NCI-H1092 (cell line): ENCODE measurements around the gene CARMIL1.

ENCODE experiments used
- DNase-seq: peaks from one replicate; lab custom pipeline; 2025; lab: John Stamatoyannopoulos, UW

The CARMIL1 gene

DNA sequence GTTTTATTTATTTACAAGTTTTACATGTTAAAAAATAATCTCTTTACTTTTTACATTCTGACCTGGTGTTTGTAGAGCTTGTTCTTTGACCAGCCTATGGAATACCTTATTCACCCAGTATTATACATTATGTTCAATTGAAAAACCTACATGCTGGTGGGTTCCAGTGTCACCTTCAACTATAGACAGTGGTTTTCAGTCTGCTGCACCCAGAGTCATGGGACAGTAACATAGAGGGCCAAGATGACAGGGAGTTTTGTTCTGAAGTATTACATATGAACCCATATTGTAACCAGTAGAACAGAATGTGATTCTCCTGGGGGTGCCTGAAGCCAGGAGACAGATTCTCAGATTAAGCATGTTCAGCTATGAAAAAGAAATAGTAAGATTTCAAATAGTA lies 233.4 kb downstream of the CARMIL1 start:
- no peak for DNase-seq

DNA sequence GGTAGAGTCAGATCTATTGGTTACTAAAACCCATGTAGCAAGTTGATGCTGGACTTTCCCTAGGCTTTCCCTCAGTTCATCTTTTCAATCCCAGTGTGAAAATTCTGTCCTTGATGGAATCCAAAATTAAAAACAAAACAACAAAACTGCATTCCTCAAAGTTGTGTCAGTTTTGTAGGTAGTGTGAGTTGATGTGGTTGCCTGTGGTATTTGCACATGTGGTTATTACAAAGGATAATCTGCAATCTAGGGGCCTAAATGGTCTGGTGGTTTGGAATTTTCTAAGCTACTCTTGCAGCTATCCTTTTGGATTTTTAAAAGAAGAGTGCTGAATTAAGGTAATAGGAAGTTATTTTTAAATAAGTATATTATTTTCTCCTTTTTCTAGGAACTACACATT lies 240.7 kb downstream of the CARMIL1 start:
- no peak for DNase-seq

DNA sequence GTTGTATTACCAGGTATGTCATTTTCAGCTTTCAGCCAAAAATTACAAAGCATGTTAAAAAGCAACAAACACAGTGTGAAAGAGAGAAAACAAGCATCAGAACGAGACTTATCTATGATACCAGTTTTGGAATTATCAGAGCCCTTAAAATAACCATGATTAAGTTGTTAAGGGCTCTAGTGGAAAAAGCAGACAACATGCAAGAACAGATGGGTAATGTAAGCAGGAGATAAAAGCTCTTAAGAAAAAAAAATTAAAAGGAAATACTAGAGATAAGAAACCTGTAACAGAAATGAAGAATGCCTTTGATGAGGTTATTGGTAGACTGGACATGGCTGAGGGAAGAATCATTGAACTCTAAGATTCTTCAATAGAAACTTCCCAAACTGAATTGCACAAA lies 245.4 kb downstream of the CARMIL1 start:
- no peak for DNase-seq

DNA sequence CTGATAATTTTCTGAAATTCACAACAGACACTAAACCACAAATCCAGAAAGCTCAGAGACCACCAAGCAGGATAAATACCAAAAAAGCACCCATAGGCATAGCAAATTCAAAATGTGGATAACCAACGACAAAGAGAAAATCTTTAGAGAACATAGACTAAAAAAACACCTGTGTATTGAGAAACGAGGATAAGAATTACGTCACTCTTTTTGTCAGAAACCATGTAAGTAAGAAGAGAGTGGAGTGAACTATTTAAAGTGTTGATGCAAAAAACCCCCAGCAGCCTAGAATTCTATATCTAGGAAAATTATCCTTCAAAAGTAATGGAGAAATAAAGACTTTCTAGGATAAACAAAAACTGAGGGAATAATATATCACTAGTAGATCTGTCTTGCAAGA lies 245.9 kb downstream of the CARMIL1 start:
- DNase-seq = no peak

DNA sequence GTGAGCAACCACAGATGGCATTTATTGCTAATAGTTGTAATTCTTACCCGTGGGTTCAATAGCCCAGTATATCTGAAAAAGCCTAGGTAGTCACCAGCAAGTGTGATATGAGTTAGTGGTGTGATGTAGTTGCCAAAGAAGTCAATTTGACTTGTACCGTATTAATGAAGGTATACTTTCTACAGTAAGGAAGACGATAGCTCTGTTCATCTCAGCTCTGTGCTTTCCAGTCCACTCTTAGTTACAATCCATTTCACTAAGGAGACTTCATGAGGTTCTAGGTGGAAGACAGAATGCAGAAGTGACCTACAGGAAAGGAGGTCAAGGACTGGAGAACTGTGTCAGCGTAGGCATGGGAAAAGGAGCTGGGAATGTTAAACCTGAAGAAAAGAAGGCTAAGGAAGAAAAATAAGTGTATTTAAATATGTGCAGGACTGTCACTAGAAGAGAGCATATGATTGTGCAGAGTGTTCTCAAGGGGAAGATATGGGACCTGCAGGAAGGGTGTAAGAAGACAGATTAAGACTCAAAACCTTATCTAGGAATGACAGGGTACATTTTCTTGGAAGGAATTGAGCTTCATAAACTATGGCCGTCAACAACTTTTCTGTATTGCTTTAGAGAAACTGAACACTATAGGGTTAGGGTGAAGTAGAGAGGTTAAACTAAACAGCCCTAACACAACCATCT lies 255.9 kb downstream of the CARMIL1 start:
- no peak for DNase-seq

DNA sequence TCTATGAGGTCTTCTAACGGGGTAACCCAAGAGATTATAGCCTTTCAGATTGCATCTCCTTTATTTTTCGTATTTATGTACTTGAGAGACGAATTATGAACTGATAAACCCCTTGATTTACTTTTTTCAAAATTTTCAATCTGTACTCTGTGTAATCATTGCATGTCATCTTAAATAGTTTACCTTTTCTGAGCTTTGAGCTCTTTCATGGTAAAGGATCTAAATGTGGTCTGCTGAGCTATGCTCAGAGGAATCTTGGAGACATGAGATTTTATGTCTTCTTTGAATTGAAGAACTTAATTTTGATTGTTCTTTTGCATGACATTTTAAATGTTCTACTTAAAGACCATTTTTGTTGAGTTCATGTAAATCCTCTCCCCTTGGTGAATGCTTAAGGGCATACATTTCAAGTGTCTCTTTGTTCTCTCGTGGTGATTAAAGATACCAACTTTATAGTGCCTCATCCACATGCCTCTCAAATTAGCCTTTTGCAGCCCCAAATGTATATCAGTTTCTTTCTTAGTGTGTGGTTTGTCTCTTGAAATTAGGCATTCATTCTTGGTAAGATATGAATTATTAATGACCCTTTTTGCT lies 256.6 kb downstream of the CARMIL1 start:
- no peak for DNase-seq

DNA sequence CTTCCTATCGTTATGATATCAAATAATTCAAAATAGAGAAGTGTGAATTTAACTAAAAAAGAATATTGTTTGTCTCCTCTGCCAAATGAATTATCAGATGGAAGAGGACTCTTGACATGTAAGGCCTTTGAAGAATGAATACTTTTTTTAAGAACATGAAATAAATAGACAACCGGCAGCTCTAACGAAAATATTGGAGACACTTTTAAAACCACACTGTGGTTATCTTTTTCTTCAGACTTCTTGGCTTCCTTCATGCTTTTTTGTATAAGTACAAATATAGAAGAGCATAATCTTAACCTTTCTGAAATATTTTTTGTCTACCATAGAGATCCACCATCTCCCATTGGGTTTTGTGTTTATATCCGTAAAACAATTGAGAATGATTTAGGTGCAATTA lies 257.6 kb downstream of the CARMIL1 start:
- no peak for DNase-seq

DNA sequence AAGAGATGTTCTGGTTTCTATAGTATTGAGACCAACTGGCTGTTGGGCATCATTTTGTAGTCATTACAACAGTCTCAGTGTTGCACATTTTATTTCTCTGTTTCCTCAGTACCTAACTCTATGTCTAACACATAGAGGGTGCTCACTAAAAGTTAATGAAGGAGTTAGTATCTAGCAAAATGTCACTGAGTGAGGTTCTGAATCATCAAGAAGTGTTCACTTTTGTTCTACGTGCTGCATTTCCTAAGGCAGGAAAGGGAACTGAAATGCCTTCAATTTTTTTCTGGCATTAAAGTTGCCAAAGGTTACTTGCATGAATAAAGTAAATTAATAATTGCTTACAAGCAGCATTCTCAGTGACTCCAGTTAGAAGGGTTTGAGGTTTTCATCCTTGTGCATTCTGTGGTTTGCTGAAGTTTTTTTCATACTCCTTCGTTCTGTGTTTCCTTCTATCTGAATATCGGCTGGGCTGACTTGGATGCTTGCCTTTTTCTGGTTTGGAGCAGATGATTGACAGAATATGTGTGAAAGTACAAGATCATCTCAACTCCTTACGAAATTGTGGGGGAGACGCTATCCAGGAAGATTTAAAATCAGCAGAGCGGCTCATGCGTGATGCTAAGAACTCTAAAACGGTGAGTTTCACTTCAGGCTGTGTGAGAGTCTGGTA lies 258.3 kb downstream of the CARMIL1 start:
- no peak for DNase-seq

DNA sequence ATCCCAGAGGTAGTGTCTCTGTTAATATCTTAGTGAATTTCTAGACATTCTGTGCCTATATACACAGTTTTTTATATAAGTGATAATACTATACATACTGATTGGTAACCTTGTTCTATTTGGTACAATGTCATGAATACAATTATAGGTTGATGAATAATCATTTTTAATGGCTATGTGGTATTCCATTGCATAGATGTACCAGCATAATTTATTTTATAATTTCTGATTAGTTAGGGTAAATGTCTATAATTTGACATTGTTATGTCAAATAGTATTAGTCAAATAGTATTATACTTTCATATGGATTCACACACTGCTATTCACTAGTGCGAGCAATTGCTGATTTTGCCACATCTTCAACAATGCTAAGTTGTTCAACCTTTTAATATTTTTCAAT lies 262.1 kb downstream of the CARMIL1 start:
- DNase-seq = no peak

DNA sequence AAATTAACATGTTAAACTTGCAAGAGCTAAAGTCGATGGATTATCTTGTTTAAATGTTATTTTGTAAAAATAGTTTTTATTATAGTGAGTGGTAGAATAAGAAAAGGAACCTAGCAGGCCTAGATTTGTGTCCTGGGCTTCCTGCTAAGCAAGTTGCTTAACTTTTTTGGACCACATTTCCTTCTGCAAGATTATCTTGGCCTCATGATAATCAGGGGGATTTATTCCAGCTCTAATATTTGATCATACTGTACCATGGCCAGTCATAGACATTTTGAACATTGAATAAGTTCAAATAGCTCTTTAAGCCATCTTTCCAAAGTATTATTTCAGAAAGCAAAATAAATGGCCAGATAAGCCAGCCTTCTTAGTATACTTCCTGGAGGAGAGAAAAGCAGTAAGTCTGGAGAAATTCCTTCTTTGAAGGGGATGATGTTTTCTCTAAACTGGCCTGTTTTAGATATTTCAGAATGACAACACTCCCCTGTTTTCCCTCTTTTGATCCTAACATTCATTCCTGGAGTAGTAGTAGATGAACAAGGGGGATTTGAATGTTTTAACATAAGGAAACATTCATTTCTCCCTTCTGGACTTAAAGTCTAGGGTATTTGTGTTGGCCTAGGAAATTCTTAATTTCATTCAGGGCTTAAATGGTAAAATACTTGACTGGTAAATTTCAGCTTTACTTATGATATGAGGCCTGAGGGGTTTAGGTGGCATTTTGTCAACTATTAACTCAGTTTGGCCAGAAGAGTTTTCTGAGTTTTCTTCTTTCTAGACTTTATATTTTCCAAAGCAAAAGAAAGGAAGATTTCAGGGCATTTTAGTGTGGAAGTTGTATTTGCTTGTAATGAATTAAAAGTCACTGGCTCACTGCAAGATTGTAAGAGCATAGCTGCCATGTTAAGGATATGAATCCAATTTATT lies 264.1 kb downstream of the CARMIL1 start:
- no peak for DNase-seq

DNA sequence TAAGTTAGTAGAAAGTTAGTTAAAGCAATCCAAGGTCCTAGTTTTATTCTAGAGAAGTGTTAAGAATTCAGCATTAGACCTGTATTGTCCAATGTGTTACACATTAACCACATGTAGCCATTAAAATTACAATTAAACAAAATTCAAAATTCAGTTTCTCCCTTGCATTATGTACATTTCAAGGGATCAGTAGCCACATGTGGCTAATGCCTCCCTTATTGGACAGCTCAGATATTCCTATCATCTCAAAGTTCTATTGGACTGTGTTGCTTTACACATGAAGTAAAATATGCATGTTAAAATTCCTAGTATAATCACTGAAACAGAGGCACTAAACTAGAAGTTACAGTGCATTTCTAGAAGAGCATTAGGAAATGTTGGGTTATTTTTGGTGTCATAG lies 265.7 kb downstream of the CARMIL1 start:
- DNase-seq = no peak

DNA sequence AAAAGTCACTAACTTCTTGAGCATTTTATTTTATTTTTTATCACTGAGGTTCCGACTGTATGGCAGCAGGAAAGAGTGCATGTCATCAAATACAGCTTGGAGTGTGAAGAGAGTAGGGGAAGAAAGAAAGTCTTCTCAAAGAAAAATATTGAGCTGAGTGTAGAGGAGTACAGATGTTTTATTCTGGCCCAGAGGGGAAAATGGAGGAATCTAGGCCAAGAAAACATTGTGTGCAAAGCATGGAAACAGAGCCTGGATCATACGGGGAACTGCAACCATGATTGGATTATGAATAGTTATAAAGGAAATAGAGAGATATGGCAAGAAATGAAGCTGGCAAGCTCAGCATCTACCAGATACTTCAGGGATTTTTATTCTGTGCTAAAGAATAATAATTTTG lies 268.6 kb downstream of the CARMIL1 start:
- no peak for DNase-seq

DNA sequence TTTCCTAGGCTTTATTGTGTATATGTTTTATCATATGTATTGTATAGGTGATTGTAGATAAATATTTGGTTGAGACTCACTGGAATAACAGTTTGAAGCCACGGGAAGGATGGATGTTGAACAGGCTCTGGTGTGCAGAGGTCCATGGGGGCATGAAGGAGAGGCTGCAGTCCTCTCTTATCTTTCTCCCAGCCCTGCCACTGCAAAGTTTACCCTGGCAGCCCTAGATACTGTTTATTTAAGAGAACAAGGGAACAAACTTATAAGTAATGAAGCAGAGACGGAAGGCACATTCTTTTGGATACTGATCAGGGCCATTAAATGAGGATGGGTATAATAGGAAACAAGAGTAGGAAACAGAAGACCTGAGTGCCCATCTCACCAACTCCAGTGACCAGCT lies 269.3 kb downstream of the CARMIL1 start:
- DNase-seq = no peak

DNA sequence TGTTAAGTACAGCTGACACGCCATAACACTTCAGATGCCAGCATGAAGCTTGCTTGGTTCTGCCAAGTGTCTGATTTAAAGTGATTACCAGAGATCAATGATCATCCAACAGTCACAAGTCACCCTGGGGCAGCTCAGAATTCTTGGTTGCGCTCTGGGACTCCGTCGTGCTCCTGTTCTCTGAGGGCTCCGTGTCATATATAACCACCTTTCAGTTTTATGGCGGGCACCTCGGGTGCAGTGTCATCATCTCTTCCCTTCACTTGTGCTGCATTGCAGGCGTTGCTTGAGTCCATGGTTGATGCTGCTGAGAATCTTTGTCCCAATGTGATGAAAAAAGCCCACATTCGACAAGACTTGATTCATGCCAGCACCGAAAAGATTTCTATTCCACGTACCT lies 271.5 kb downstream of the CARMIL1 start:
- DNase-seq = no peak

DNA sequence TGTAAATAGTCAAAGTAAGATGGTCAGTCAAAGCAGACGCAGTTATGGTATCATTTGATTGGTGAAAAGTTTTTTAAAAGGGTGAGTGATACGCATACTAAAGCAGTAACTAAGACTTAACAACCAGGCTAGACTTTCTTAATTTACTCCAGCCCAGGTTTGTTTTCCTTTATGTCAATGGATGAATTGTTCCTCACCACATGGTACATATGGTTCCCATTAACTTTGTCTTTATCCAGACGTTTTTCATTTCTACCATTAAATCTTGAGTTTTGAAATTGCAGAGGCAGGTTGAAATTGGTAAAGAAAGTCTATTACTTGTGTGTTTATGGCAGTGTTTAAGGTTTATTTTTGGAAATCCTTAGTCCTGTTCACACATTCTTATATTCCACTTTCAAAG lies 274.3 kb downstream of the CARMIL1 start:
- DNase-seq = no peak

DNA sequence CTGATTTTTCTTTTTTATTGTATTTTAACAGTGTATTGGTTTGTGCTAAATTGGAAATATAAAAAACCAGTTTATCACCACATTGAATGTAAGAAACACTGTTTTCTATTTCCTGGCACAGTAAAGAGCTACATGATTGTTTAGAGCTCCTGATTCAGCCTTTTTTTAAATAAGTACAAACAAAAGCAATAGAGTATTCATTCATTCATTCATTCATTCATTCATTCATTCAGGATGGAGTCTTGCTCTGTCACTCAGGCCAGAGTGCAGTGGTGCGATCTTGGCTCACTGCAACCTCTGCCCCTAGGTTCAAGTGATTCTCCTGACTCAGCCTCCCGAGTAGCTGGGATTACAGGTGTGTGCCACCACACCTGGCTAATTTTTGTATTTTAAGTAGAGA lies 276.0 kb downstream of the CARMIL1 start:
- no peak for DNase-seq

DNA sequence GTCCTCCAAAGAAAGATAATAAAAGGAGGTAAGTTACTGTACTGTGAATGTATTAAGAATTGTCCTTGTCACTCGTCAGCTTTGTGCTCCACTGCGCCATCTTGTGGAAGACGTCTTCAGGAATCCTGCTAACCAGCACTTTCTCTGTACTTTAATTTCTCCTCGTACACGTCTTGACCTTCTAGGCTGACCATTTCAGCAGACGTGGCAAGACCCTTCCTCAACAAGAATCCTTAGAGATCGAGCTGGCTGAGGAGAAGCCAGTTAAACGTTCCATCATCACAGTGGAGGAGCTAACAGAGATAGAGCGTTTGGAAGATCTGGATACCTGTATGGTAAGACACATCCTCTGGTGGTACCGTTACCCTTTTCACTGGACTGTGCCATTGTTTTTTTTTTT lies 277.3 kb downstream of the CARMIL1 start:
- DNase-seq = peak; percentile 4

DNA sequence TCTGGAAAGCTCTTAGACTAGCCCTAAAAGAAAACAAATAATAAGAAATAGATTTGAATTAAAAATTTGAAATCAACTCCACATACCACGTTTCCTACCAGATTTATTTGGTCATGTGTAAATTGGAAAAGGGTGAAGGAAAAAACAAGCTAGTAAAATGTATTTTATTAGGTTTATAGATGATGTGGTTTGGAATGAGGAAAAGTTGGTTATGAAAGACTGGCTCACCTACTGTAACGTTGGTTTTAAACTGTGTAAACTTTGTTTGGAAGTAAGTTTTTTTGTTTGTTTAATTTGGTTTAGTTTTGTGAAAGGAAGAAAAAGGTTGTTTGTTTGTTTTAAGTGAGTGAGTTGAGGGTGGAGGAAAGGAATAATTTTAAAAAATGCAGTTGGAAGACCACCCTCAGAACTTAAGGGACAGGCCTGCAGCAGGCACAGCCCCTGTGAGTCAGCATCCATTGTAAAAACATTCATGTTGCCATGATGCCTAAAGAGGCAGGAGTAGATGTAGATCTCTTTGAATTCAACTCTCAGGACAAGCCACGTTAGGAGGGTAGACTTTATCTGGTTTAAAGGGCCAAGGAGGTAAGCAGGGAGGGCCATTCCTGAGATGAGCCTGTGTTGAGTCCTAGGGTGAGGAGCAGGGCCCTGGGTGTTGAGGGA lies 279.1 kb downstream of the CARMIL1 start:
- no peak for DNase-seq

DNA sequence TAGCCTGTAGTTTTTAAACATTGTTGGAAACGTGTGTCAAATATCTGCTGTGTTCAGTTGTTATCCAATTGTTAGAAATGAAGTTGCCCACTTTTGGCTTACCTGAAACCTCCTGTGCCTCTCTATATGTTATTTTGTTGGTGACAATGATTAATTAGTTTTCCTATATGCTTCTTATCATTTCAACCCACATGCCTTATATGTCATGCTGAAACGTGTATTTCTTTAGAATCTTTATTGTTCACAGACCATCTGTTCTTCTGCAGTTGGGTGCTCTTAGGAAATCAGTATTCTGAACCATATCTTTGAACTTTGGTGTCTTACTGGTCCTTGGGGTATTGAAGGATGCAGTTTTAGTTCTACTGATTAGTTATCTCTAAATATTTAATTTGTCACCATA lies 281.7 kb downstream of the CARMIL1 start:
- no peak for DNase-seq

DNA sequence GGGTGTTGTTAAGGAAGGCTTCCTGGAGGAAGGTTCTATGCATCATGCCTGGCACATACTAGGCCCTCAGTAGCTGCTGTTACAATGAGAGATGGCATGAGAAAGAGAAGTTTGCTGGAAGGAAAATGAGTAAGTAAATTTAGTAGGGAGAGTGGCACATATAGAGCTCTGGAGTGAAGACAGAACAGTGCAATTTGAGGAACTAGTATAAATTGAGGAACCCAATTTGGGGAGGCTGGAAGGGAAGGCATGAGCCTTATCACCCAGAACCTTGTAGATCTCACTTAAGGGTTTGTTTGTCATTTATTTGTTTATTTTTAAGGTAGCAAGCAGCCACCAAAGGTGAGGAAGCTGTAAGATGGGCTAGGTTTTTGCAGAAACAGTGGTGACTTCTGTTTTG lies 285.8 kb downstream of the CARMIL1 start:
- no peak for DNase-seq

DNA sequence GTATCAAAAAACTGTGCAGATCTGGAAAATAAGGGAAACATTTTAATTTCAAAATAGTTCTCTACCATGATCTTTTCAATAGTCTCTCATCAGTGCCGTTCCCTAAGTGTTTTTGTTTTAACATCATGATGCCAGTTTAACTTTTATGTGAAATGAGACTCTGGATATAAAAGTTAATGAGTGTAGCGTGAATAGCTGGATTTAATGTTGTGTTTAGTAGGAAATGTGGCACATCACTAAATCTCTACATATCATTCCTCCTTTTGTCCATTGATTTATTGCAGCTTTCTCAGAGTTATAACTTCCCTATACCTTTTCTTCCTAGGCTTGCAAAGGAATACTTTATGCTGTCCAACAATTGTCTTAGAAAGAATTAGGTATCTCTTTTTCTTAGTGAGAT lies 291.4 kb downstream of the CARMIL1 start:
- no peak for DNase-seq

DNA sequence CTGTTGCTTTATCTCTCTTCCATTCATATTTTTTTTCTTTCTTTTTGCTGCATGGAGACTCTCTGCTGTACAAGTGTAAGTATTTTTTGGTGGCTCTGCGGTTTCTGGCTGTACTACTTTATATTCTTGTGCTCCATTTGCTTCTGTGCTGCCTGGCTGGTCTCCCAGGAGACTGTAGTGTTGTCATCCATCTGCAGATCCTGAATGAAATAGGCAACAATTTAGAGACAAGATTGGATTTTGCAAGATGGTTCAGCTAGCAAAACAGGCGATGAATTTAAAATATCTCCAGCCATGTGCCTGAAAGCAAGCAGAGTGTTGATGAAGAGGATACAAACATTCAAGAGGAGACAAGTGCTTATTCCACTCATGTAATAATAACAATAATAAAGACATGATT lies 297.7 kb downstream of the CARMIL1 start:
- no peak for DNase-seq
